Stomach (tissue), 9 donors: Measurements from ENCODE around the gene NCOA6. TPM values are rescaled to one million over a fixed set of nuclear protein-coding genes. Genes with fewer than 3 reads are reported as not detected.
"Not testable (repeated sequence)": the region's sequence is repeated elsewhere in the genome, so short reads cannot be mapped to it uniquely, and the experiment has no call there.

ENCODE experiments used
- DNase-seq, 2 donors: peaks; one replicate each; pipeline versions ENCODE4 v3.0.0 to v3.0.0-alpha.2; 2013 to 2019
- H3K27ac ChIP-seq, 5 donors: fragments of 200-600 bp in 4 of 5; sonication (generic) in 4 of 5; one replicate each; pipeline ENCODE4 v1.5.1; 2013 to 2019; ENCODE audit warnings: mild to moderate bottlenecking in 1 of 5, moderate library complexity in 1 of 5
- H3K27me3 ChIP-seq, 3 donors: fragments of 200-600 bp; sonication (generic); one replicate each; pipeline ENCODE4 v1.5.1; 2017 to 2019; ENCODE audit warnings: mixed run types in 1 of 3
- H3K36me3 ChIP-seq, 4 donors: fragments of 200-600 bp; sonication (generic); 1 replicate in 3 of 4; 2 replicates in 1 of 4; pipeline ENCODE4 v1.5.1; 2016 to 2019
- H3K4me1 ChIP-seq, 4 donors: fragments of 200-600 bp; sonication (generic); one replicate each; pipeline ENCODE4 v1.5.1; 2016 to 2019
- H3K4me3 ChIP-seq, 4 donors: fragments of 200-600 bp; sonication (generic) in 3 of 4; one replicate each; pipeline ENCODE4 v1.5.1; 2016 to 2019; ENCODE audit warnings: mild to moderate bottlenecking in 1 of 4
- H3K9me3 ChIP-seq, 4 donors: fragments of 200-600 bp; sonication (generic); one replicate each; pipeline ENCODE4 v1.5.1; 2016 to 2019
- EP300 ChIP-seq: sonication (generic); formaldehyde crosslinking; IDR thresholded peaks from one replicate; pipeline ENCODE4 v1.6.1; 2017; ENCODE audit warnings: antibody characterized with exemption
- POLR2A ChIP-seq, 4 donors: fragments of 450-650 bp; IDR thresholded peaks; one replicate each; pipeline ENCODE4 v1.6.1; 2016; ENCODE audit warnings: antibody characterized with exemption in 4 of 4, control low read depth in 2 of 4, mild to moderate bottlenecking in 1 of 4, moderate library complexity in 1 of 4
- POLR2AphosphoS5 ChIP-seq, 3 donors: sonication (generic); formaldehyde crosslinking; IDR thresholded peaks; one replicate each; pipeline ENCODE4 v1.6.1; 2016; ENCODE audit warnings: antibody characterized with exemption in 3 of 3
- WGBS, 5 donors: extraction: QIAGEN DNeasy Blood & Tissue Kit in 3 of 5; methylation state at CpG; one replicate each; pipeline versions ENCODE4 v1.1.5 to v1.1.7; 2013 to 2018; 5-methylcytosine and 5-hydroxymethylcytosine counted together
- intact Hi-C: fragments of 100-400 bp; cut with DNase I; formaldehyde crosslinking; loops from one replicate; pipeline ENCODE4 v1.15.1; 2023; ENCODE audit warnings: low total_unique reads
- polyA plus RNA-seq, 3 donors: library from polyadenylated mRNA; stranded (reverse); fragments of 200-250 nt; gene quantifications; one replicate each; pipeline ENCODE4 v1.2.3, GENCODE V29; 2013
- total RNA-seq, 5 donors: library from RNA; depleted of rRNA; stranded (reverse); fragments of >200 nt; gene quantifications; one replicate each; pipeline versions ENCODE4 v1.1.0 to v1.2.3, GENCODE V29; 2014 to 2016
- TF ChIP-seq, protein P1 (sequence below), 7 experiments: fragments of 450-650 bp in 4 of 7; fragments of 200-600 bp in 3 of 7; sonication (generic) in 3 of 7; IDR thresholded peaks; one replicate each; pipeline ENCODE4 v1.5.1; 2016 to 2019; ENCODE audit warnings: antibody characterized with exemption in 7 of 7, control low read depth in 2 of 7, mild to moderate bottlenecking in 1 of 7
- donor health status: healthy with polysubstance abuse.
- donor health status: Bipolar disorder and iron deficiency.
- donor health status: healthy.

NCOA6 gene
- total and polyA plus RNA-seq, 8 donors = 9.7 to 63.8 (median 20.7) TPM

GRCh38 chr20:34716921-34717229 lies 108.6 kb downstream of the NCOA6 start:
- no peak overlapping the region for H3K4me3 ChIP-seq
- H3K4me1 ChIP-seq = peaks cover 0 to 24% (median 6%) of the 10 kb centered on the region in 4 donors
- intact Hi-C loops = no loop called here
- no peak overlapping the region for H3K27ac ChIP-seq
- no peak for DNase-seq
- H3K9me3 ChIP-seq = no peaks in the 10 kb centered on the region
- whole genome bisulfite sequencing, 5 donors = 97 to 100% (median 98%) methylated on average over 2 of the region's 2 CpGs
- TF ChIP-seq POLR2A (IDR thresholded peaks at IDR 0.05) = no peak
- TF ChIP-seq, protein P1, sequence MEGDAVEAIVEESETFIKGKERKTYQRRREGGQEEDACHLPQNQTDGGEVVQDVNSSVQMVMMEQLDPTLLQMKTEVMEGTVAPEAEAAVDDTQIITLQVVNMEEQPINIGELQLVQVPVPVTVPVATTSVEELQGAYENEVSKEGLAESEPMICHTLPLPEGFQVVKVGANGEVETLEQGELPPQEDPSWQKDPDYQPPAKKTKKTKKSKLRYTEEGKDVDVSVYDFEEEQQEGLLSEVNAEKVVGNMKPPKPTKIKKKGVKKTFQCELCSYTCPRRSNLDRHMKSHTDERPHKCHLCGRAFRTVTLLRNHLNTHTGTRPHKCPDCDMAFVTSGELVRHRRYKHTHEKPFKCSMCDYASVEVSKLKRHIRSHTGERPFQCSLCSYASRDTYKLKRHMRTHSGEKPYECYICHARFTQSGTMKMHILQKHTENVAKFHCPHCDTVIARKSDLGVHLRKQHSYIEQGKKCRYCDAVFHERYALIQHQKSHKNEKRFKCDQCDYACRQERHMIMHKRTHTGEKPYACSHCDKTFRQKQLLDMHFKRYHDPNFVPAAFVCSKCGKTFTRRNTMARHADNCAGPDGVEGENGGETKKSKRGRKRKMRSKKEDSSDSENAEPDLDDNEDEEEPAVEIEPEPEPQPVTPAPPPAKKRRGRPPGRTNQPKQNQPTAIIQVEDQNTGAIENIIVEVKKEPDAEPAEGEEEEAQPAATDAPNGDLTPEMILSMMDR (IDR thresholded peaks at IDR 0.05) = no peak
- no peak for TF ChIP-seq POLR2AphosphoS5 (IDR thresholded peaks at IDR 0.05)
- no peak for TF ChIP-seq EP300
- no peaks in the 10 kb centered on the region for H3K27me3 ChIP-seq
- peaks cover 15 to 62% (median 46%) of the 10 kb centered on the region in 4 donors for H3K36me3 ChIP-seq

GRCh38 chr20:34715384-34715783 lies 110.1 kb downstream of the NCOA6 start:
- intact Hi-C loops = no loop called here
- DNase-seq = no peak
- no peak for TF ChIP-seq POLR2AphosphoS5 (IDR thresholded peaks at IDR 0.05)
- no peak for TF ChIP-seq EP300
- TF ChIP-seq POLR2A (IDR thresholded peaks at IDR 0.05) = no peak
- TF ChIP-seq, protein P1 (IDR thresholded peaks at IDR 0.05) = no peak
- Histone ChIP-seq H3K9me3 (no peaks in the 10 kb centered on the region), H3K4me1 (peaks cover 3 to 31% (median 10%) of the 10 kb centered on the region in 4 donors), H3K27me3 (no peaks in the 10 kb centered on the region), H3K27ac (no peak overlapping the region), H3K4me3 (no peak overlapping the region), H3K36me3 (peaks cover 15 to 55% (median 41%) of the 10 kb centered on the region in 4 donors)
- WGBS, 5 donors = 92 to 97% (median 95%) methylated on average over 4 of the region's 4 CpGs

GRCh38 chr20:34713944-34714515 lies 111.4 kb downstream of the NCOA6 start:
- WGBS, 5 donors = 90 to 99% (median 96%) methylated on average over 10 of the region's 10 CpGs
- H3K27me3 ChIP-seq, intact Hi-C loops, DNase-seq, H3K9me3 ChIP-seq, H3K27ac ChIP-seq, H3K4me3 ChIP-seq: not testable (repeated sequence)
- H3K4me1 ChIP-seq = peaks cover 7 to 38% (median 16%) of the 10 kb centered on the region in 4 donors
- peaks cover 15 to 53% (median 41%) of the 10 kb centered on the region in 4 donors for H3K36me3 ChIP-seq

DNA sequence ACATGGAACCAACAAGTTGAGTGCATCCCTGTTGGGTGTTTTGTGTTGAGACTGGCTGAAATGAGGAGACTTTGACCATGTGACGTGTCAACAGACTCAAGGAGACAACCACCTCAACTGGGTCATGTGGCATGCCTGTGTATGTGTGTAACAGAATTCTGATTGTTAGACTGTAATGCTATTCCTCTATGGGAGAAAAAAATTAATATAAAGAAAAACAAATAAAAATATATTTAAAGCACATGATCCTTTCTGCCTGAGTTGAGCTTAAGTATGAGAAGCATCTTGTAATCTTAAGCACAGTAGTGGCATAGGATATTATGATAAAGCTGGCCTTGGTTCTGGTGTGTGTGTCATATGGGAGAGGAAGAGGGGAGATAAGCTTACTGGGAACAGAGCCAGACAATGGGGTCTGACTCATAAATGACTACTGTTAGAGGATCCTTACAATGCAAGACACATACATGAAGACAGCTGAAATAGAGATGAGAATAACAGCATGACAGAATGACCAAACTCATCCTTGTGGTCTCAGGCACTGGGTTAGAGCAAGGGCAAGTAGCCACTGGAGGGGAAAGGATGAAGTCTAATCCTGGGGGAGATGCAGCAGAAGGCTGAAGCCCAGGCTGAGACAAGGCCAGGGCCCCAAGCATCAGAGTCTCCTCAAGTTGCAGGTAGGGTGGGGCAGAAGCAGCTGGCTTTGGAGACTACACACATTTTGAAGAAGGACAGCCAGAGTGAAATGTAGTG lies 112.1 kb downstream of the NCOA6 start:
- 79 to 87% (median 86%) methylated on average over 1 of the region's 1 CpG for WGBS, 5 donors
- DNase-seq = peak in 1 of 2 donors; percentile 66
- no peaks in the 10 kb centered on the region for H3K9me3 ChIP-seq

More for the DNA sequence above, 112.1 kb downstream of the NCOA6 start:
- TF ChIP-seq, protein P1 (IDR thresholded peaks at IDR 0.05) = no peak
- TF ChIP-seq POLR2AphosphoS5 (IDR thresholded peaks at IDR 0.05) (peak in 1 of 3 donors; percentile 46), EP300 (no peak), POLR2A (IDR thresholded peaks at IDR 0.05) (no peak)
- peaks cover 12 to 45% (median 23%) of the 10 kb centered on the region in 4 donors for H3K4me1 ChIP-seq
- H3K4me3 ChIP-seq = no peak overlapping the region
- intact Hi-C loops = no loop called here
- peak overlapping the region in 2 of 5 donors; percentile 10 to 12 for H3K27ac ChIP-seq
- H3K27me3 ChIP-seq = no peaks in the 10 kb centered on the region
- peaks cover 15 to 47% (median 41%) of the 10 kb centered on the region in 4 donors for H3K36me3 ChIP-seq
